ENCODE results near the gene PLXNA4. TPM values are rescaled to one million over a fixed set of nuclear protein-coding genes. Genes with fewer than 3 reads are reported as not detected.

PLXNA4 gene
- total RNA-seq, 1 donor from 2014 or later: 5.2 TPM

DNA sequence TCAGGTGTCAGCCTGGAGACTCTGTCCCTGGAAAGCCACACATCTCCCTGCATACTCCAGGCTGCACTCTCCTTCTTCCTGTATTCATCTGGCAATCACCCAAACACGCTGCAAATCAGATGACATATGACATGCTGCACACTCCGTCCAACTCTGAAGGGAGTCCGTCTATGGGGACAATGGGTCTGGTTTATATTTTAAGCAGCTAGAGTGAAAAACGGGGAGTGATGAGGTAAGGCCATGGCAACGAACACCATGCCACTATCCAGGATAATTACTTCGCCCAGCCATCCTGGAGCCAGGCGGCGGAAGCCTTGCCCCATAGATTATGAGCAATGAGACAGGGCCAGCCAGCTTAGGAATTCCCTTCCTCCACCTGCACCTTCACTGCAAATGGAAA is 140.1 kb downstream of the PLXNA4 start:
- H3K27me3 Mint-ChIP-seq (ENCODE audit: low read depth): peaks cover 42% of the 10 kb centered on the region
- no peak for DNase-seq (ENCODE audit: low spot score in 2 of 2, unreplicated experiment in 2 of 2)
- H3K9me3 Mint-ChIP-seq: no peaks in the 10 kb centered on the region
- TF ChIP-seq, protein P1, sequence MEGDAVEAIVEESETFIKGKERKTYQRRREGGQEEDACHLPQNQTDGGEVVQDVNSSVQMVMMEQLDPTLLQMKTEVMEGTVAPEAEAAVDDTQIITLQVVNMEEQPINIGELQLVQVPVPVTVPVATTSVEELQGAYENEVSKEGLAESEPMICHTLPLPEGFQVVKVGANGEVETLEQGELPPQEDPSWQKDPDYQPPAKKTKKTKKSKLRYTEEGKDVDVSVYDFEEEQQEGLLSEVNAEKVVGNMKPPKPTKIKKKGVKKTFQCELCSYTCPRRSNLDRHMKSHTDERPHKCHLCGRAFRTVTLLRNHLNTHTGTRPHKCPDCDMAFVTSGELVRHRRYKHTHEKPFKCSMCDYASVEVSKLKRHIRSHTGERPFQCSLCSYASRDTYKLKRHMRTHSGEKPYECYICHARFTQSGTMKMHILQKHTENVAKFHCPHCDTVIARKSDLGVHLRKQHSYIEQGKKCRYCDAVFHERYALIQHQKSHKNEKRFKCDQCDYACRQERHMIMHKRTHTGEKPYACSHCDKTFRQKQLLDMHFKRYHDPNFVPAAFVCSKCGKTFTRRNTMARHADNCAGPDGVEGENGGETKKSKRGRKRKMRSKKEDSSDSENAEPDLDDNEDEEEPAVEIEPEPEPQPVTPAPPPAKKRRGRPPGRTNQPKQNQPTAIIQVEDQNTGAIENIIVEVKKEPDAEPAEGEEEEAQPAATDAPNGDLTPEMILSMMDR (IDR thresholded peaks at IDR 0.05; ENCODE audit: unreplicated experiment): no peak
- no peak overlapping the region for H3K27ac Mint-ChIP-seq
- H3K36me3 Mint-ChIP-seq: no peaks in the 10 kb centered on the region
- H3K4me3 Mint-ChIP-seq: no peak overlapping the region
- peaks cover 16% of the 10 kb centered on the region for H3K4me1 Mint-ChIP-seq

DNA sequence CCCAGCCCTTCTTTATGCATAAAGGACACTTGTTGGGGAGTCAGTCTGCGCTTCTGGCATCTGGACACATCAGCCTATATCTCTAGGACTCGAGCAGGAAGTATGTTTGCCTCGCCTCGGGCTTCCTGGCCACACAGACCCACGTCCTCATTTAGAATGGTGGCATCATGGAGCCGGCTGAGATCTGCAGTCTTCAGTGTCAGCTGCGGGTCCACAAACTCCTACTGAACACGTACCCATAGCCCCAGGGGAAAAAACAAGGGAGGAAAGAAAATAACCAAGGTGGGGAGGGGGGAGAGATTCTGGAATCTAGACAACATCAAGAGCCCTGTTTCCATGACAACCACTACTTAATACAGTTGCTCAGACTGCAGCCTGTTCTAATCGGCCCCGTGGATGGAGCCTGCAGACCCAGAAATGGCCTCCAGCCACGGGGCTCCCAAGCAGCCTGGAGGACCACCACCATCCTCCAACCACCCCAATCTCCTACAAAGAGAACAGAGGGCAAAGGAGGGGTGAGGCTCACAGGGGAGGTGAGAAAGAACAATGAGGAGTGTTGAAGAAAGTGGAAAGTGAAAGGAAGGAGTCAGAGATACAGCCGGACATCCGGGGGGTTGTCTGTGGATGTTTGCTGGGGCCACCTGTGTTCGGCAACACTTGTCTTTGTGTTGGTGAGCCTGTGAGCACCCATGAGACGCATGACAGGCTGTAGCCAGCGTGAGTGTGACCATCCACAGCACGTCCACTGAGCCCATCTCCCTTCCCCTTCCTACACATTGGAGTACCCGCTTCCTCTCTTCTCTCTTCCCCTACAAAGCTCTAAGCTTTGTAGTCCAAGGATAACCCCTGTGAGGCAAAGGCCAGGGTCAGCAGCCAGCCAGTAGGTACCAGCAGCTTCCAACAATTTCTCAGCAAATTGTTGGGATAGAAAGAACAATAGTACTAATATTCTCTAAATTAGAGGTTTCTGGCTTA is 141.0 kb downstream of the PLXNA4 start:
- peaks cover 20% of the 10 kb centered on the region for H3K4me1 Mint-ChIP-seq
- H3K27ac Mint-ChIP-seq: no peak overlapping the region
- no peak overlapping the region for H3K4me3 Mint-ChIP-seq
- H3K36me3 Mint-ChIP-seq: no peaks in the 10 kb centered on the region
- H3K27me3 Mint-ChIP-seq (ENCODE audit: low read depth): peaks cover 46% of the 10 kb centered on the region
- DNase-seq (ENCODE audit: low spot score in 2 of 2, unreplicated experiment in 2 of 2): no peak
- H3K9me3 Mint-ChIP-seq: no peaks in the 10 kb centered on the region
- TF ChIP-seq, protein P1 (IDR thresholded peaks at IDR 0.05; ENCODE audit: unreplicated experiment): no peak

DNA sequence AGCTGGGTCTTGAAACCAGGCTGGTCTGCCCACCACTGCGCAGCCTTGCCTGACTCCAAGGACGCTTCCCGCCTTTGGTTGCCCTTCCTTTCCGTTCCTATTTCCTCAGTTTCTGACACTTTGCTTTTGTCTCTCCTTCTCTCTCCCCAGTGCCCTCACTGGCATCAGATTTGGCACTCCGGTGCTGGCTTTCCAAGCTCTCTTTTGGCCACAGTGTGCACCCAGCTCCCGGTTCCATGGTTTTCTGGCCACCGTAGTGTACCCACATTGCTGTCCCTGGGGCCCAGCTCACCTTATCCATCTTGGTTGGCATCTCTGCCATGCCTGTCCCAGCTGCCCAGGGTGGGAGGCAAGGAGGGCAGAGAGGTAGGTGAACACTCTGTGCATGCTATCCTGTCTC is 142.2 kb downstream of the PLXNA4 start:
- H3K4me1 Mint-ChIP-seq: peaks cover 17% of the 10 kb centered on the region
- no peaks in the 10 kb centered on the region for H3K9me3 Mint-ChIP-seq
- H3K27ac Mint-ChIP-seq: no peak overlapping the region
- no peak for DNase-seq (ENCODE audit: low spot score in 2 of 2, unreplicated experiment in 2 of 2)
- H3K4me3 Mint-ChIP-seq: no peak overlapping the region
- no peaks in the 10 kb centered on the region for H3K36me3 Mint-ChIP-seq
- TF ChIP-seq, protein P1 (IDR thresholded peaks at IDR 0.05; ENCODE audit: unreplicated experiment): no peak
- peaks cover 50% of the 10 kb centered on the region for H3K27me3 Mint-ChIP-seq (ENCODE audit: low read depth)

DNA sequence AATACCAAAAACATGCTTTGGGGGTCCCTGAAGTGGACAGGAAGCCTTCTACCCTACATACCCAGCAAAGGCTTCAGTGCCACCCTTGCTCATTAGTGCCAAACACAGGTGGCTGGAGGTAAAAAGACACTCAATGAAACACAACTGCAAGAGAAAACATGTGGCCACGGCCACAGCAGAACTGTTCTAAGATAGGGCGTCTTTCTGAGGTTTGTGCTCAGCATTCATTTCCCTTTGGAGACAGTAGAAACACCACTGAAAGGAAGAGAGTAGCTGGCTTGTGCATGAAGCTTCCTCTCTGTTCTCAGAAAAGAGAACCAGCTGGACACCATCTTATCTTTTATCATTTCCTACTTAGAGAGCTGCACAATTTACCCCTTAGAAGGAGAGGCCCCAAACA is 143.0 kb downstream of the PLXNA4 start:
- DNase-seq (ENCODE audit: low spot score in 2 of 2, unreplicated experiment in 2 of 2): no peak
- Mint-ChIP-seq H3K36me3 (no peaks in the 10 kb centered on the region), H3K4me3 (no peak overlapping the region), H3K9me3 (no peaks in the 10 kb centered on the region), H3K27me3 (ENCODE audit: low read depth) (peaks cover 56% of the 10 kb centered on the region), H3K4me1 (peaks cover 17% of the 10 kb centered on the region), H3K27ac (no peak overlapping the region)
- TF ChIP-seq, protein P1 (IDR thresholded peaks at IDR 0.05; ENCODE audit: unreplicated experiment): no peak

DNA sequence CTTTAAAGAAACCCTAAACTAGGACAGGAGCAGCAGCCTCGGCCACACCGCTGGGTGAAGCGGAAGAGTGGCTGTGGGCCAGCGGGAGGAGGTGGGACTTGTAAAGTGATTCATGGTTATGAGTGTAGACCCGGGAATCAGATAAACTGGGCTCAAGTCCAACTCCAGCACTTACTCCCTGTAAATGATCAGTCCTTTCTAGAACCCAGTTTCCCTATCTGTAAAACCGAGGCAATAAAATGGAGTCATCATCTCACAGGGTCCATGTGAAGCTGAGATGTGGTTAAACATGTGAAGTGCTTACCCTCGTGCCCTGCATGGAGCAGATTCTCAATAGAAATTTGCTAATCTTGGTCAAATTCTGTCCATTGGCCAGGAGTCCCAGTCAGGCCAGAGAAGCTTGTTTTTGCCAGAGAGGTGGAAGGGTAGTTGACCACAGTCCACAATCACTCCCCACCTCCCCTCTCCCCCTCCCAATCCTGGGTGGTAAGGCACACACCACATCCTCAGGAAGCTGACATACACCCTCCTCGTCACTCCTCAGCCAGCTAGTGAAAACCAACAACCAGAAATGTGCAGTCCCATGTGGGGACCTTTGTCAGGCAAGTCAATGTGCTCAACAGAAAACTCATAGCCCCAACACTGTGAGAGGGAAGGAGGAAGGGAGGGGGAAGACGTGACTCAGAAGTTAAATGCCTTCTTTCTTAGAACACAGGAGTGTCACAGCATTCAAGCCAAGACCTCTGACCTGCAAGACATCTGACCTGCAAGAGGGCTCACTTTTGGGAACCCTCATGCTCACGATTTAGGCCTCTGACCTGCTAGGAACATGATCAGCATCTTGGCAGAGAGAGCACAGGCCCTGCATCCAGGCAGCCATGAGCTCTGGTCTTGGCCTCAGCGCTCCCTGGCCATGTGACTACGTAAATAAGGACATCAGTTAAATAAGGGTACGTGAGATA is 145.1 kb downstream of the PLXNA4 start:
- Mint-ChIP-seq H3K27ac (no peak overlapping the region), H3K4me1 (peaks cover 14% of the 10 kb centered on the region), H3K36me3 (no peaks in the 10 kb centered on the region), H3K27me3 (ENCODE audit: low read depth) (peaks cover 57% of the 10 kb centered on the region), H3K9me3 (no peaks in the 10 kb centered on the region), H3K4me3 (no peak overlapping the region)
- TF ChIP-seq, protein P1 (IDR thresholded peaks at IDR 0.05; ENCODE audit: unreplicated experiment): no peak
- no peak for DNase-seq (ENCODE audit: low spot score in 2 of 2, unreplicated experiment in 2 of 2)
